Midbrain (tissue), 1 donor: ENCODE measurements around the gene ARL5A.
"Not testable (repeated sequence)": the region's sequence is repeated elsewhere in the genome, so short reads cannot be mapped to it uniquely, and the experiment has no call there.

Experiments
- DNase-seq: peaks from one replicate; lab custom pipeline; 2025; lab: John Stamatoyannopoulos, UW

ARL5A gene, protein sequence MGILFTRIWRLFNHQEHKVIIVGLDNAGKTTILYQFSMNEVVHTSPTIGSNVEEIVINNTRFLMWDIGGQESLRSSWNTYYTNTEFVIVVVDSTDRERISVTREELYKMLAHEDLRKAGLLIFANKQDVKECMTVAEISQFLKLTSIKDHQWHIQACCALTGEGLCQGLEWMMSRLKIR

DNA sequence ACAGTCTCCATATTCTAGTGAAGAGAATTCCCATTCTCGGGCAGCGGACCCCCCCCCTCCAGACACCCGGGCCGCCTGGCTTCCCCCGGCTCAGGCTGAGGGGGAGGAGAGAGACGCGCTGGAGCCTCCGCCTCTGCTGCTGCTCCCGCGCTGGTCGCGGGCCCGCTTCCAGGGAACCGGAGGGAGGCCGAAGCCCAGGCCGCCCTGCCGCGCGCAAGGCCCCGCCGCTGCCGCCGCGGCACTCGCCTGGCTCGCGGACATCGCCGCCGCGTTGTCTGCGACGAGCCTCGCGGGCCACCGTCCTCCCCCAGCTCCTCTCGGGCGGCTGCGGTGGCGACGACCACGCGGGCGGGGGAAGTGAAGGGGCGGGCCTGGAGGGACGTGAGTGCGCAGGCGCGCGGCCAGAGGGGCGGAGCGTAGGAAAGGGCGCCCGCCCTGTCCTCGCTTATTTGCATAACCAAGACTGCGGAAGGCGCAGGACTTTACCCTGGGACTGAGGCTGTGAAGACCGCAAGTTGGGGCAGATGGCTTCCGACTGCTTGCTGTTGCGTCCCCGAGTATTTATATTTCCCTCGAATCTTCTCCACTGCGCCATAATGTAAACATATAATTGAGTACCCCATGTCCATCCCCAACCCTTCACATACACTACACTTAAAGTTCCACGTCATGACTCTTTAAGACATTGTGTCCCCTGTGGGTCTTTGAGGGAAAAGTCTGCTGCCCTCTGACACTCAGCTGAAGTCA, at the start of gene ARL5A:
TSS of gene ARL5A (minus strand) at position 279 of the 747 bp plus-strand sequence. CDS start at position 34, 245 bp downstream.
- DNase-seq = peak; percentile 97

DNA sequence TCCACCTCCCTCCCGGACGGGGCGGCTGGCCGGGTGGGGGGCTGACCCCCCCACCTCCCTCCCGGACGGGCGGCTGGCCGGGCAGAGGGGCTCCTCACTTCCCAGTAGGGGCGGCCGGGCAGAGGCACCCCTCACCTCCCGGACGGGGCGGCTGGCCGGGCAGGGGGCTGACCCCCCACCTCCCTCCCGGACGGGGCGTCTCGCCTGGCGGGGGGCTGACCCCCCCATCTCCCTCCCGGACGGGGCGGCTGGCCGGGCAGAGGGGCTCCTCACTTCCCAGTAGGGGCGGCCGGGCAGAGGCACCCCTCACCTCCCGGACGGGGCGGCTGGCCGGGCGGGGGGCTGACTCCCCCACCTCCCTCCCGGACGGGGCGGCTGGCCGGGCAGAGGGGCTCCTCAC, 47.4 kb upstream of the ARL5A start:
- not testable (repeated sequence) for DNase-seq

DNA sequence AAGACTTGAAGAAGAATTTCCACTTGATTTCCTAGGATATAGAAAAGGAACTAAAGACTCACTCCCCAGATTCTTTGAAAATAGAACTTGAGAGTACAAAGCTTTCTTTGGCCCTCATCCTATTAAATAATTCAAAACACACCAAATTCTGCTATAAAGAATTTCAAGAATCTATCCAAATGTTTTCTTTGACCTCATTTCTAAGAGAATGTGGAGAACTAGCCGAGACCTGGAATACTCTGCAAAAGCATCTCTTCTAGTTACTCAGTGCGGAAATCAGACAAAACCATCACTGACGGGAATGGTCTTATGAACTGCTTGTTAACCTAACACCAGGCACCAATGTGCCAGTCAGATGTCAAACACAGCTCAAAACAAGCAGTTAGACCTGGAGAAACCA, 44.2 kb upstream of the ARL5A start:
- DNase-seq = no peak

DNA sequence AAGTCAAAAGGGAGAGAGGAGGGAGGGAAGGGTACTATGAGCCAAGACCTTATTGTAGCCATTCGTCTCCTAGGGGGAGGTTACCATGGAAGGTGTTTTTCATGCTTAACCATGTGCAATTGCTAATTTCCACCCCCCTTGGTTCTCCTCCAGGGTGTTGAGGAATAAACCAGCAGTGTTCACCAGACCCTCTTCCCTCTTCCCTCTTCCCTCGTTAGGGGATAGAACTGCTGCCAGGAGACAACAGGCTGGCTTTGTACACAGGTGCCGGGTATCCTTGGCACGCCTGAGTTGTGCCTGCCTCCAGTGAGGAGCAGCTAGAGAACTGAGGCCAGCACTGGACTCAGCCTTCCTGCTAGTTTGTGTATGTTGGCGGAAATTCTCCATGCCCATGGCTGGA, 41.1 kb upstream of the ARL5A start:
- DNase-seq = peak; percentile 52

DNA sequence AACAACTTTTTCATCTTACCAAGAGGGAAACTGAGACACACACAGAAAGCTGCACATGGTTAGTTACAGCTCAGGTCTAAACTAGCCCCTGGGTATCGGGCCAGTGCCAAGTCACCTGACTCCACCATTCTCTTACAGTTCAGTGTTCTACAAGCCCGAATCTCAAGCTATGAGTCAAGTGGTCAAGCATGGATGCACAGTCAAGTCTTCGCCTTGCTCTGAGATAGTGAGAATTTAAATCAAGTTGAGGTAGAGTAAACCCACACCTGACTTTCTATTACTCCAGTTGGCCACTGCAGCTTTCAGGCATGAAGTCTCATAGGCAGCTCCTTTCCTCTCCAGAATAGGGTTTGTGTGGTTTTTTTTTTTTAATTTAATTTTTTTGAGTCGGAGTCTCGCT, 34.5 kb upstream of the ARL5A start:
- no peak for DNase-seq

DNA sequence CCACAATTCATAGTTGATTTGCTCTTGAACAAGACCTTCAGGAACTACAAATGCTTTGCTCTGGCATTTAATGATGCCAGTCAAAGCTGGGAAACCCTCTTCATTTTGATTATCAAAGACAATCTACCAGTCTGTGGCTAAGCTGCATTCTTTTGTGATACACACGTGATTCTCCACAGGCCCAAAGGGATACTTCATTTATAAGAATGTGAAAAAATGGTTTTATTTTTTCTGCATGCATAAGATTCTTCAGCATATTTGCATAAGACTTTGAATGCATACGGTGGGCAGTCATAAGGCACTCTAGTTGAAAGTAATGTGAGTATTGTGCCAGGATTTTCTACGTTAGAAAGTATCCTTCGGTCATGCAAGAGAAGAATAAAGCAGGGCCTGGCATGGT, 33.0 kb upstream of the ARL5A start:
- no peak for DNase-seq

DNA sequence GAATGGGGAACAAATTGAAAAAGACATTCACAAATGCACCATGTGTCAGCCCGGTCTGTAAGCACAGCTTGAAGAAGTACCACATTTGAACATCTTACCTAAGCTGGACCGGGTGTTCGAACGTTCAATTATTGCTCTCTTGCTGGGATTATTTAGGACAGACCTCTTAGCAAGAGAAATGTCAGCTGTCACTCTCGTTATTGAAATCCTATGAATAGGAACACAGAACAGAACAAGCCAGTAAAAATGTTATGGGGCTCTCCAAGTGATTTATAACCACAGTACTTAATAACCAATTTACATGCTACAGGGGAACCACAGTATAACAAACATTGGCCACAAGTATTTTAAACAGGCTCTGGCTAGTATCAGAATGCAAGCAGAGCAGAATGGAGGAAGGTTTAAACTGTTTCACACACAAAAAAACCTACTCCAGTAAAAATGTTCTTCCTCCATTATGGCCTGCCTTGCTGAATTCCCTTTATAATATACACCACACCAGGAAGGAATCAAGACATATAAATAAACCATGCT, 32.5 kb upstream of the ARL5A start:
- no peak for DNase-seq

DNA sequence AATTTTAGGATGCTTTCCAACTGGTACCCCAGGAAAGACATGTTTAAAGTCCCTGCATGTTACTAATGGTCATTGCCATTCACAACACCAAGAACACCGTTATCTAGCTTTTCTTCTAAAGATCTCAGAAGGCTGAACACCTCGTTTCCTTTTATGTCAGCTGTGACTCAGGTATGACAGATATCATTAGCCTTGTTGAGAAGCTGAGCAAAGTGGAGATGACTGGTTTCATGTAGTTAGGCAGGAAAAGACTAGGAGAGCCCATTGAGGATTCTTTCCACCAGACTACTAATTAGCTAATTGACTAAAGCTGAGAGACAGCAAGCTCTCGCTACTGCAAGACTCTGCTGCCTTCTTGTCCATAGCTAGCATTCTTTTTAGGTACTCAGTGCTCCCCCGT, 32.0 kb upstream of the ARL5A start:
- DNase-seq = no peak

DNA sequence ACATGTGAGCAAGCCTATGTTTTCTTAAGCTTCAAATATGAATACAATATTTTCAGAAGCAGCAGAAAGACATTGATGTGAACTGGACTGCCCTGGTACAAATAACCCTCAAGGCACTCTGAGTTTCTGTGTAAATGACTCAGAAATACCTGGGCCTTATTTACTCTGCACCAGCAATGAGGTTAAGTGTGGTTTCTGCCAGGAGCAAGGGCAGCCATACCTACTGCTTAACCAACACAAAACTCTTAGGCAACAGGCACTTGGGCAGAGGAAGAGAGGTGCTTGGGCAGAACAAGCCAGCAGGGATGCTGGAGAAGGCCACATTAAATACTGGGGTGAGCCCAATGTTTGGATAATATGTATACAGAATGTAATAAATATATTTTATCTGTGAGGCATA, 29.4 kb upstream of the ARL5A start:
- DNase-seq = no peak

DNA sequence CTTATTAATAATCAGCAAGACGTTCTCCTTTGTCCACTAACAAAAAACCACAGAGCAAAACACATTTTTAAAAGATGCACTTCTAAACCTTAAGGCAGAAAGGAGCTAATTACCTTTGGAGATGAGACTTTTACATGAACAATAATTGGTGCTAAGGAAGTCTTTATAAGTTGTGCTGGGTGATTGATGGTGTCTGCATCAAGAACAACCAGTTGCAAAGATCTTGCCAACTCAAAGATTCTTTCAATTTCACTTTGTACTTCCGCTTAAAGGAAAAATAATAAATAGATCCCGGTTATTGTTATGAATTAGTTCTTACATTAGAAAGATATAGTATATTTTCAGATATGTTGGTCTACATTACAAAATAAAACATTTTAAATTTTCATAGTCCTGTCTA, 26.9 kb upstream of the ARL5A start:
- no peak for DNase-seq

DNA sequence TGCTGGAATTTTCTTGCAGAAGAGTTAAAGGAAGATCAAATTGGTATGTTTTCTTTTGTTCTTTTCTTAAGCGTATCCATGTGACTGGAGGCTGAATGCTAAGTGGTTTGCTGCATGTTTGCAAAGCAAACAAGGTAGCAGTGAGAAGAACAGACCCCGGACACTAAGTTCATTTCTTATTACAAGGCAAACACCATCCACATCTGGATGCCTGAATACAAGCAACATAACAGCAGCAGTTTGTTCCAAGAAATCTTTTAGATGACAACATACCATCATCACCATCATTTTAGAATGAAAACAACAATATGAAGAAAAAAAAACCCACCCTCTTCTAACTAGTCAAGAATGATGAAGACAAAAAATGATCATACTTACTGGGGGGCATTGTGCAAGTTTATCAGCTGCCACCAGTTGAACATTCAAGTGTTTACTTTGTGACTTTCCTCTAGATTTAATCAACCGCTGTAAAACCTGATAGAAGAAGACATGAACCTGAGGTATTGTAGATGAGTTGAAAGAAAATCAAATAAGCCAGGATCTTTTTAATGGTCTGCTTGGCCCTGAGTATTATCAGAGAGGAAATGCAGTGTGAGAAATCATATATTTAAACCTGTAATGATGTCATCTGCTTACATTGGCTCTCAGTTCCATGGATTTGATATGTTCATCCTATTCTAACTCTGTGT, 25.0 kb upstream of the ARL5A start:
- DNase-seq = no peak

DNA sequence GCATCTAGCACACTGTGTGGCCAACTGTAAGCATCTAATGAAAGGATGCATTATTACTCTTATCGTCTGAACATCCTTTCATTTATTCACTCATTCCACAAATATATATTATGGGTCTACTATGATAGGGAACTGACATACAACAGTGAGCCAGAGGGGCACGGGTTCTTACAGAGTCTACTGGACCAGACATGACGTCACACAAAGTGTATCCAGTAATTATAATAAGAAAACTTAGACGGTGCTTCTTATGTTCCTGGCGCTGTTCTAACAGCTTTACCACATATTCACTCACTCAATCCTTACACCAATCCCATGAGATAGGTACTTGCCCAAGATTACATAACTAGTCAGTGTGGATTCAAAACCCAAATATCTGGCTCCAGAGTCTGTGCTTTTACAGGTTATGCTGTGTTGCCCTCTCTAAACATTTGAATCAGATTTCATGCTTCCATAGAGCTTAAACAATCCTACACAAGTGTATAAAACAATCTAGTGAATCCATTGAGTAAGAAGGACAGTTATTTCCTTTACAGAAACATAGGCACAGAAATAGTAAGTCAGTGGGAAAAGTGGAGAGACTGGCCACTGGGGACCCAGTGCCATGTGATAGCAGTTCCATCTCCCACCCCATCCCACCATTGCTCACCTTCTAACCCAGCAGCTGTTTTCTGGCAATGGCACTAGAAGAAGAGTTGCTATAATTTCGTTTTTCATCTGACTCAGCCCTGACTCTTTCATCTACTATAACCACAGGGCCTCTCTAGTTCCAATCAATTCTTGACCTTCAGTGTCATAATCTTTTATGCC, 24.2 kb upstream of the ARL5A start:
- DNase-seq = no peak

DNA sequence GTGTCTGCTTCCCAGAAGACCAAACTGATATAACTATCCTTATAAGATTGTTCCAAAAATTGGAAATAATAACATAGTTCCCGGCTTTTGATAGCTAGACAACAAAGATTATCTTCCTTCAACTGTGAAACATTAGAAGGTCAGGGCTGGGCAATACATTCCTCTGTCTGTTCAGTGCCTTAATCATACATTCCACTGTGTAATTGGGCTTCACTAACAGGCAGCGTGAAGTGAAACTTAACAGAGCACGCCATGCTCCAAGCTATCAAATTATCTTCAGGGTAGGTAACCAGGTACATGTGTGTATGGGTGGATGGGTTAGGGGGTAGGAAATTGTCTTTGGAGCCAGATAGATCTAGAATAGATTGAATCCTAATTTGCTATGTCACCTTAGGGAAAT, 23.5 kb upstream of the ARL5A start:
- no peak for DNase-seq

DNA sequence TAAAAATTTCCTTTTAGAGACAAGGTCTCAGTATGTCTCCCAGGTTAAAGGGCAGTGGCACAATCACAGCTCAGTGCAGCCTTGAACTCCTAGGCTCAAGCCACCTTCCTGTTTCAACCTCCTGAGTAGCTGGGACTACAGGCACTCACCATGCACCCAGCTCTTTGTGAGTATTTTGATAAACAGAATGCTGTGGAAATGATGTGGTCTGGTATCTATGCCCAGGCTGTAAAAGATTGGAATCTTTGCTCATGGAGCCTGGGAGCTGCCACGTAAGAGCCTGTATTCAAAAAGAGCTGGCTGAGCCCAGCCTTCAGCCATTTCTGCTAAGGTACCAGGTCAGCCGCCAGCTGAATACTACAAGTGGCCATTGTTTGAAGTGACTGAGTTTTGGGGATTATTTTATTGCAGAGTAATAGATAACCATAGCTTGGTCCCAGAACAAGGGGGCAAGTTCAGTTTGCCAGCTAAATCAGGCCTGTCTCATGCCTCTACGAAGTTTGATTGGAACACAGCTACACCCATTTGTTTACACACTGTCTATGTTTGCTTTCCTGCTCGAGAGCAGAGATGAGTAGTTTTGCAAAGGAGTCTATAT, 21.3 kb upstream of the ARL5A start:
- DNase-seq = no peak

DNA sequence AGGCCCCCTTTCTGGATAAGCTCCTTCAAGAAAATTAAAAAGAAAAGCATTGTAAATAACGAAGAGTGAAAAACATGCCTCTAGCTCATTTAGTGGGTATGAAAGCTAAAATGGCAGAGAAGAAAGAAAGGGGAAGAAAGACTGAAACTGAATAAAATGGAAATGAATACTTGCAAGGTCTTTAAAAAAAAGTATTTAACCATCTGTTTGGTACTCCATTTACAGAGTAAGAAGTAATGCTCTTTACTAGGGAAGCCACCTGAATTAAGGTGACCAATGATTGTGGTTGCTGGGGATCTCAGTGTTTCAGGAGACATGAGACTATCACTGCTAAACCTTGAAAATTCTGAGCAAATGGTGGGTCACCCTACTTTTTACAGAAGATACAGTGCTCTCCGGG, 17.7 kb upstream of the ARL5A start:
- no peak for DNase-seq

DNA sequence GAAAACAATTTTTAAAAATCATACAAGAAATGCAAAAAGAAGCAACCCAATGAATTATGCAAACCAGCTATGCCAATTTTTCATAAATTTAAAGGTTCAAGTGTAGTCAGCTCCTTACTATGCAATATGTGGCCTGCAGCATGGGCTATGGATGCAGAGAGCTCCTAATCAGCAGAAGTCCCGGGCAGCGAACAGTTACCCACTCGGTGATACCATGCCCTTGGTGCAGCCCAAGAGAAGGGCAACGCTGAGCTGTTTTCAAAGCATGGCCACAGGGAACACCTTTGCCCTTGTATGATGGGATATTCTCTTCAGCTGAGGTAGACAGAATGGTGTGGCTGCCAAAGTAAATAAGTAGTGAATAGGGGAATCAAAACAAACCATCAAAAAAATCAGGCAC, 17.3 kb upstream of the ARL5A start:
- DNase-seq = no peak

DNA sequence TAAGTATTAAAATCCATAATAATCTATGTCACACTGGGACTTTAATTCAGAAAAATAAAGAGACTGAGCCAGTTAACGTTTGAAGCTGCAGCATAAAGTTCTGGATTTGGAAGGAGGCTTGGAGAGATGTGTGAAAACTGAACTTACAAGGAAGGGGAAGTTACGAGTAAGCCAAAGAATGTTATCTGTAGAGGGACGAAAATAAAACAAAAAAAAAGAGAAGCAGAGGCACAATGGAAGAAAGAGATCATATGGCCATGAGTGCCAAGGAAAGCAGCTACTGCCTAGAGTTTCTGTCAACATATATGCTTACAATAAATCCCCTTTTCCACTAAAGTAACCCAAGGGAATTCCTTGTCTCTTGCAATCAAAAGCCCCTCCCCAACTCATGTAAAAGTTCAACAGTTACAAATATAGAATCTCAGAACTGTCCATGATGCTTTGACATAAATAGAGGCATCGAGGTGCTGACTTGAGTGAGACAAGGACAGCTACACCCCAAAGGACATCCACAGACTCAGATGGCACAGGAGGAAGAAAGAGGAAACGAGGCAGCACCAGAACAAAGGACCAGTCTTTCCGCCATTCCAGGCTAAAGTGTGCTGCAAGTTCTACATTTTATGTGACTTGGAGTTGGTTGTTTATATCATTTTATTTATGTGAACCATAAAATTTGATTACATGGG, 16.1 kb upstream of the ARL5A start:
- DNase-seq = no peak

DNA sequence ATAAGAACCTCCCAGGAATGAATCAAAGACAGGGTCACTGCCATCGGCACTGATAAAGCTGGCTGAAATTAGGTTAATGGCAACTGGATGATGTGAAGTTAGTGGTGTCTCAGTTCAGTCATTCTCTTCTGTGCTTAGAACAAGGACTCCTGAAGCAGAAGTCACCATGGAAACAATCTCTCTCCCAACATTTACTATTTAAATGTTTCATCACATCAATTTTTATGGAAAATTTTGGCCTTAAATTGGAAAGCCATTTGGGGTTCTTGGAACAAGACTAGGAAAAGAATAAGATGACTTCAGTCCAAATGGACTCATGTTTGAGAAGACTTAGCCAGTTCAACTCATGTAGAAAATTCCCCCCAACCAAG, 15.5 kb upstream of the ARL5A start:
- no peak for DNase-seq

DNA sequence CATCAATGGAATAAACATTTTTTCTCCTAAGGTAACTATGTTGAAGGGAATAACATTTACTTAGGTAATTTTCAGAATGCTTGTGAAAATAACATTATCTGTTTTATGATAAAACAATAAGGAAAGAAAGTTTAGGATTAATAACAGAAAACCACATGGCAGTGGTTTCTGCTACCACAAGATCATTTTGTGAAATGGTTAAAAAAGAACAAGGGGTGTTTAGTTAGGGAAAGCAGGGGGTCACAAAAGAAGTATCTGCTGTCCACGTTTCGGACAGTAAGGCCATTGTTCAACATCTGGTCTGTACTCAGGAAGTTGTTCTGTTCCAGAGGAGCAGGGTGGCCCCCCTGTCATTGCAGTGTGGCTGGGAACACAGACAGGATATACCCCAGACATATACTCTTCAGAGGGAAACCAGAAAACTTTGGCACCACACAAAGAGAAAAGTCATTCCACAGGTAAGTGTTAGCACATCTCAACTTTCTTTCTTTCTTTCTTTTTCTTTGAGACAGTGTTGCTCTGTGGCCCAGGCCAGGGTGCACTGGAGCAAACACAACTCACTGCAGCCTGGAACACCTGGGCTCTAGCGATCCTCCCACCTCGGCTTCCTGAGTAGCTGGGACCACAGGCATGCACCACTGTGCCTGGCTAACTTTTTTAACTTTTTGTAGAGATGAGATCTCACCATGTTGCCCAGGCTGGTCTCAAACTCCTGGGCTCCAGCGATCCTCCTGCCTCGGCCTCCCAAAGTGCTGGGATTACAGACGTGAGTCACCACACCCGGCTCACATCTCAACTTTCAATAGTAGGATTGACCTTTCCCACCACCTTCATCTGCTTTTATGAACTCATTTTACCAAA, 14.8 kb upstream of the ARL5A start:
- DNase-seq = no peak

DNA sequence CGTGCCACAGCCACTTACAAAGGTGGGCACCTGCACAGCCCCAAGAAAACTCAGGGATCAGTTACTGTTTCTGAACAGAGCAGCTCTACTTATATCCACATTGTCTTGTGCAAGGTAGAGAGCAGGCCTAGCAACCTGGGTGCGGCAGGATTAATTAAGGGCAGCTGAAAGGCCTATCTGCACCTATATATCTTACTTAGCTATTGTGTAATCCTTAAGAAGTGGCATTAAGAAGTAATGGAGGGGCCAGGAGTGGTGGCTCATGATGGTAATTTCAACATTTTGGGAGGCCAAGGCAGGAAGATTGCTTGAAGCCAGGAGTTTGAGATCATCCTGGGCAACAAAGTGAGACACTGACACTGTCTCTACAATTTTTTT, 12.8 kb upstream of the ARL5A start:
- DNase-seq = no peak
